ENCODE data around the gene METTL6.
"Not testable (repeated sequence)": the region's sequence is repeated elsewhere in the genome, so short reads cannot be mapped to it uniquely, and the experiment has no call there.

Gene METTL6

GRCh38 chr3:15427182-15427880, at the start of gene METTL6, which contains the start of gene EAF1:
Gene METTL6, minus strand, starts transcription at chr3:15427544. Its CDS starts 1,033 bp downstream, at chr3:15426511.
Gene EAF1, plus strand, starts transcription at chr3:15427598. Its CDS starts 182 bp downstream, at chr3:15427780.
- peak; percentile 56 to 84 for DNase-seq

GRCh38 chr3:15476378-15476777, 49.0 kb upstream of the METTL6 start:
- DNase-seq = no peak

GRCh38 chr3:15475161-15475560, 47.8 kb upstream of the METTL6 start:
- DNase-seq = no peak

- no peak for DNase-seq
Observed at GRCh38 chr3:15471861-15472260, 44.5 kb upstream of the METTL6 start.

- no peak for DNase-seq
Observed at GRCh38 chr3:15470849-15471248, 43.5 kb upstream of the METTL6 start.

GRCh38 chr3:15470261-15470660, 42.9 kb upstream of the METTL6 start:
- no peak for DNase-seq

GRCh38 chr3:15467227-15468181, 40.2 kb upstream of the METTL6 start:
- DNase-seq = no peak

- no peak for DNase-seq
Observed at GRCh38 chr3:15465876-15466585, 38.7 kb upstream of the METTL6 start.

- DNase-seq = no peak
Observed at GRCh38 chr3:15462451-15462850, 35.1 kb upstream of the METTL6 start.

- DNase-seq = no peak
Observed at GRCh38 chr3:15460891-15461531, 33.7 kb upstream of the METTL6 start.

GRCh38 chr3:15458212-15458780, 31.0 kb upstream of the METTL6 start:
- DNase-seq = no peak

GRCh38 chr3:15456915-15457314, 29.6 kb upstream of the METTL6 start:
- DNase-seq = not testable (repeated sequence)

GRCh38 chr3:15456321-15456720, 29.0 kb upstream of the METTL6 start:
- no peak for DNase-seq

- no peak for DNase-seq
Observed at GRCh38 chr3:15455756-15456155, 28.4 kb upstream of the METTL6 start.

GRCh38 chr3:15454965-15455364, 27.6 kb upstream of the METTL6 start:
- DNase-seq = no peak

GRCh38 chr3:15453991-15454625, 26.8 kb upstream of the METTL6 start:
- DNase-seq = no peak

- no peak for DNase-seq
Observed at GRCh38 chr3:15453501-15453900, 26.2 kb upstream of the METTL6 start.

- no peak for DNase-seq
Observed at GRCh38 chr3:15452961-15453360, 25.6 kb upstream of the METTL6 start.

GRCh38 chr3:15452156-15452555, 24.8 kb upstream of the METTL6 start:
- DNase-seq = no peak

- no peak for DNase-seq
Observed at GRCh38 chr3:15451216-15452113, 24.1 kb upstream of the METTL6 start.

Measured in NCI-H2081 (cell line).